GM19238 (cell line): Measurements from ENCODE around the gene CNTNAP2.
A peak's percentile ranks its signal among the peaks of the same experiment; 100 is the strongest.

Experiments
- DNase-seq: peaks from one replicate; pipeline ENCODE4 v3.0.0; 2011; ENCODE audit warnings: low spot score; ENCODE audit not compliant: insufficient read length

CNTNAP2 gene

DNA sequence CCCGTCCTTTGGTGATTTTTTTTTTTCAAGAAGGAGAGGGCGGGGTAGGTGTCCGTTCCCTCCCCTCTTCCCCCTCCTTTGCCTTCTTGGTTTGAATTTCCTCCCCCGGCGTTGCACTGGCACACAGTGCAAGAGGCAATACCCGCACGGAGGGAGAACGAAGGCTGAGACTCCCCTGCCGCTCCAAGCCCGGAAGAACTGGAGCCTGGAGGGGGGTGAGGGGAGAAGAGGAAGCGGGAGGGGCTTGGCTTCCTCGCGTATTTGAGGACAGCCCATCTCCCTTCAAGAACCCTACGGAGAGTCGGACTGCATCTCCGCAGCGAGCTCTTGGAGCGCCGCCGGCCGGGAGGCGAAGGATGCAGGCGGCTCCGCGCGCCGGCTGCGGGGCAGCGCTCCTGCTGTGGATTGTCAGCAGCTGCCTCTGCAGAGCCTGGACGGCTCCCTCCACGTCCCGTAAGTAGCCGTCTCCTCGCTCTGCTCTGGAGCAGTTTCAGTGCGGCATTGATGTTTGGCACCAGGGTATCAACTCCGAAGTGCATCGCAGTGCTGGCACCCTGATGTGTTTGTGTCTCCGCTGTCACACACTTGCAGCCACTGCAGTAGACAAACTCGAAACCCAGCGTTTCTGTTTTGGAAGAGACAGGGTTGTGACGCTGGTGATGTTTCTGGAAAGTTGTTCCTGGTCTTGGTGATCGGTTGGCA lies at the start of gene CNTNAP2:
Gene CNTNAP2 (plus strand): TSS at position 281 of the 702 bp plus-strand sequence. CDS start 76 bp downstream, at position 357.
- DNase-seq = no peak

DNA sequence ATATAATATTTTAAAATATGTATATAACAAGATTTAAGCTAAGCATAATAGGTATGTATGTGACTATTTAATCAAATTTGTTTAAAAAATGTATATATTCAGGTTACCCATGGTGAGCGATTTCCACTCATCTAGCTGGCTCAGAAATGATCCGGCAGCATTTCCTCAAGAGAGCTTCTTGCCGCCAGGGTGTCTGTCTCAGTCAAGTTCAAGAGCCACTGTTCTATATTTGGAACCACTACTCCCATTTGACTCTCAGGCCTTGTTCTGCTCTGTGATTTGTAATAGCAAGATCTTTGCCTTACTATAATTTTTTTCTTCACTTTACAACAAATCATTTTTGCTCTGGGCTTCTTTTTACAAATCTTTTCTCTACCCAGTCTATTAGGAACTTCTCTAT lies 48.7 kb upstream of the CNTNAP2 start:
- no peak for DNase-seq

DNA sequence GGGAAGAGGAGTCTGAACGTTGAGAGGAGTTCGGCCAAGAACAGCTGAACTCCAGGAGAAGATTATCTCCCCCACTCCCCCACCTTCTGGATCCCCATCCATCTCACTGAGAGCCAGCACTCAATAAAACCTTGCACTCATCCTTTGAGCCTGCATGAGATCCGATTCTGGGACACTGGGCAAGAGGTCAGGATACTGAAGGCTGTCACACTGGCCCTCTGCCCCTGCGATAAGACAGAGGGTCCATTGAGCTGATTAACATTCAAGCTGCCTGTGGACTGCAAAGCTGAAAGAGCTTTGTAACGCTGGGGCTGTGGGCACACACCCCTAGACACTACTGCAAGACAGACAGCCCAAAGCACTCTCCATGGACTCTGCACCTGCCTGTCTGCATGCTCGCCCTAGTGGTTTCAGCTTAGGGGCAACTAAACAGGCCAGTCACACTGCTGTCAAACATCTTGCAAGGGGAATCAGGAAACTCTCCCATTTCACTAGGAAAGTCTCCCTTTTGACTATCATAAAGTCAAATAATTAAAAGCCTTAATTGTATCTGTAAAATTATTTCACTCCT lies 42.3 kb upstream of the CNTNAP2 start:
- no peak for DNase-seq

DNA sequence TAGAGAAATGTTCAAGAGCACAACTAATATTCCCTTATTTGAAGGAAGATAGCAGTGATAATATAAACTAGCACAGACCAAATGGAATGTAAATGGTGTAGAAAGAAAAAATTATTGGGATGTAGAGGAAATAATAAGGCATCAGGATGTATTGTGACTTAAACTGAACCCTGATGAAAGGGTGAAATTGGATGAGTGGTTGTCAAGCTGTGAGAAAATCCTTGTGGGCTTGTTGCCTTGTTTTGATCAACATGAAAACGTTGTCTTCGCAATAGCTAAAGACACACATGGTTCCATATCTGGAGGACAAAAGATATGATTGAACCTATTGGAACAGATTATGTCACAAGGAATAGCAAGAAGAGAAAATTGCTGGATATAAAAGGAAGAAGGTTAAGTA lies 40.3 kb upstream of the CNTNAP2 start:
- no peak for DNase-seq

DNA sequence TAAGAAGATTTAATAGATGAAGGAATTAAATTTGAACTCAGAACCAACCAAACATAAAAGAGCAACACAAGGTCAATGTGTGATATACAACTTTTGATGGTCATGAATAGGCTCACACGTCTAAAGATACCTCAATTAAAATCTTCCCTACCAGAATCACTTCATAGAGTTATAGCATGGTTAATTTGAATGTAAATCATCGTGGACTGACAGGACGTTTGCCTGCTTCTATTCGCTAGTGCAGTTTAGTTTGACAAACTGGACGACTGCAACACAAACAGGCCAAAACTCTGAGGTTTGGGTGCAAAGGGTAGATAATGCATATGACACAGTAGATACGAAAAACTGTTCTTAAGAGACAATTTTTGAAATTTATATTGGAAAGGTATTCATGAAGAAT lies 32.5 kb upstream of the CNTNAP2 start:
- no peak for DNase-seq

DNA sequence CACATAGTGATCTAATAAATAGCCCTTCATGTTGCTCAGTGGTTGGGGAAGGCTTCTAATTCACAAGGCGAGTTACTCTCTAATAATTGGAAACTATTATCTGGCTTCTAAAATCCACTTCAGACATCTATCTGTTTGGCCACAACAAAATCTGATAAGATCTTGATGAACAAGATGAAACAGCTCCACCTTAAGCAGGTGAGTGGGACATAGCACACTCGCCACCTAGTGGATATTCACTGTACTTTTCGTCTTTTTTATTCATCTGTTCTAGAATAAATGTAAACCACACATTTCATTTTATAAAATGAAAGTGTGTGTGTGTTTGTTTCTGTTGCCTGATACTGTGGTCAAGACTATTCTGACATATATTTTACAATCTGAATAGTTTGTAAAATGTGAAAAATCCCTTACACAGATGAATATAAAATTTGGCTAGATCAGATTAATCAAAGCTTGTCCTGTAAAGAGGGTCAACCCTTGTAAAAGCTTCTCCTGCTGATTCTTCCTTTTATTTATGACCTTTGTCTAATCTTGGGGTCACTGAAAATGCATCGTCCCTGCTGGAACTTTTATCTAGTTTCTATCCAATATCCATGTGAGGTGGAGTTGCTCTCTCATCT lies 26.5 kb upstream of the CNTNAP2 start:
- peak; percentile 5 for DNase-seq

DNA sequence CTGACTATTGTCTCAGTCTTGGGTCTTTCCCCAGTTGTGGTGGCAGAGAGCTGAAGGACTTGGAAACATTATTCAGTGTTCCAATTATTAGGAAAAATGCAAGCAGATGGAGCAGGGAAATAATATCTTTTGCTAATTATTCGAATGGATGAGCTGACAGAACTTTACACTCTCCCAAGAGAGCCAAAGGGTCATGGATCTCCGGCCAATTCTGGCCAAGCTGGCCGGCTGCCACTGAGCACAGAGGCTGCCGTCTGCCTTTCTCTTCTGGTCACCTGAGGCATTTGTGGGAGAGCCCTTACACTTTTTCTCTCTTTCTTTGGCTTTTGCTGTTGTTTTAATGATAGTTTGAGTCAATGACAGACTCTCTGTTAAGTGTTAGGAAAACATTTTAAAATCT lies 22.2 kb upstream of the CNTNAP2 start:
- no peak for DNase-seq

DNA sequence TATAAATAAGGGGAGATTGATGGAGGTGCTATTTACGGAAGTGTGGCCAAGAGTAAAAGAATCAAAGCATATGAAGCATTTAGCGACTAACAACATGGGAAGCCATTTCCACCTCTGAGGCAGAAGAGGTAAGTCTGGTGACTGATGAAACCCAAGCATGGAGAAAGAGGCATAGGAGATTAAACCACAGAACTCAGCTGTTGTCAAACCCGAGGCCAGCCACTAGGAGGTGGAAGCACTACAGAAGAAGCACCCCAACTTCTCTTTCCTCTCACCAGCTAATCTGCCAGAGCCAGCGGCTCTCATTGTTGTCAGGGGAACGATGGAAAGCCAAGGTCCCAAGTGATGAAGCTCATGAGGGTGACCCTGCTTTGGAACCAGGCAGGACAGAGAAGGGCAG lies 19.6 kb upstream of the CNTNAP2 start:
- no peak for DNase-seq

DNA sequence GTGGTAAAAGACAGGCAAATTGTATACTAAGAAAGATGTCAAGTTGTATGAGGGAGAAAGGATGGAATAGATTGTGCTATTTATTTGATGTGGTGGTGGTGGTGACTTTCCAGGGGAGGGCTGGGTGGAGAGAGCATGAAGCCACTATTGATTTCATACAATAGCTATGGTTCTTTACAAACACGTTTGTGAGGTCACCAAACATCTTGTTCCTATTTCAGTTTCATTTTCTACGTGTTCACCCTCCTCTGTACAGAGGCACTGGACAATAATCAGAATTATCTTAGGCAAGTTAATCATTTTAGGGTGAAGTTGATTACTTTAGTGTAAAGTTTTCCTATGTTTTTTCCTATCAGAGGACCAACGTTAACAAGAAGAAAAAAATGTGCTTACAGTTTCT lies 10.3 kb upstream of the CNTNAP2 start:
- no peak for DNase-seq

DNA sequence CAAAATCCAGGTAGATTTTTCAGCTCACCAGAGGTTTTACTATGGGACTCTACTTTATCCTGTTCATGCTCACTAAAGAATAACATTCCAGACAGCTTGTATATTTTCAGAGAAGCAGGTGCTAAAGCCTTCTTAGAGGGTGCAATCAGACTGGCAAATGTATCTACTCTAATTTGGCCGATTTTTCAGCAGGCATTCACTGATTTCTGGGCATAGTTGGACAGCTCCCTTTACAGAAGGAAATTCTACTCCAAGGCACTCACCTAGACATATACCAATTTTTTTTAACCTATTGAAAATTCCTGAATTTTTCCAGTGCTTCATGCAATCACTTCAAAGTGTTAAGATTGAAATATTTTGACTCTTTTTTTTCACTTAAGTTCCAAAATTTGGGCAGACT lies 3.8 kb upstream of the CNTNAP2 start:
- DNase-seq = no peak

DNA sequence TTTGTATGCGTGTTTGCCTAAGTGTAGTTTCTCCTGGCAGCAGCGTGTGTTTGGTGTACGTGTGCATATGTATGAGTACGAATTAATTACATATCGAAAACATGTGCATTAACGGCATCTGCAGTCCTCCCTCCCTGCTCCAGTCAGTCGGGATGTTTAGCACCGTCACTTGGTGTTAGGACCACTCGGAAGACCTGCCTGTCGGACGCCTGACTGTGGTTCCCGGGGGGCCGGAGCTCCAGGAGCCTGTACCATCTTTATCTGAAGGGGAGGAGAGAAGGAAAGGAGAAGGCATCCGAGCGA lies 1.1 kb upstream of the CNTNAP2 start:
- DNase-seq = no peak

DNA sequence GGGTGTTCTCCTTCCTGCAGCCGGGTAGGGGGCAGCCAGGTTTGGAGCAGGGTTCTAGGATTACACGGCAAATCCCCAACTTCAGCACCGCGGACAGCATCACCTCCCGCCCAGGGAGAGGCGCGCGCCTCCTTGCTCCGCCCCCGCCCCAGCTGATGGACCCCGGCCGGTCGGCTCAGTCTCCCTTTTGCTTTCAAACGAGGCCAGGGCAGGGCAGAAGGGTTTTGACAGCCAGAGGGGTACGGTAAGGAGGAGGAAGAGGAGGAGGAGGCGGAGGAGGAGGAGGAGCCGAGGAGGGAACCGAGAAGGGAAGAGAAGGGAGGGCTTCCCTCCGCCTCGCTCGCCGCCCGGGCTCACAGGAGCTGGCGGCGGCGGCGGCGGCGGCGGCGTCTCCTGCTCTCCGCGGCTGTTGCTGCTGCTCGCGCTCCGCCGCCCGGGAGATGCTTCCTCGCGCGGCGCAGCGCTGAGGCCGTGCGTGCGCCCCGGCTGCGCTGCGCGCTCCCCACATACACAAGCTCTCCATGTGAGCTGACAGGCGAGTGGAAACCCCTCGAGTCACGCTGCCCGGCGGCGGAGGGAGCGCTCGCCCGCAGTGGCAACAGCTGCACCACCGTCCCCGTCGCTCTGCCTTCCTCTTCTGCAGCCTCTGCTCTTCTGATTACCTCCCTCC lies 615 bp upstream of the CNTNAP2 start:
- no peak for DNase-seq

DNA sequence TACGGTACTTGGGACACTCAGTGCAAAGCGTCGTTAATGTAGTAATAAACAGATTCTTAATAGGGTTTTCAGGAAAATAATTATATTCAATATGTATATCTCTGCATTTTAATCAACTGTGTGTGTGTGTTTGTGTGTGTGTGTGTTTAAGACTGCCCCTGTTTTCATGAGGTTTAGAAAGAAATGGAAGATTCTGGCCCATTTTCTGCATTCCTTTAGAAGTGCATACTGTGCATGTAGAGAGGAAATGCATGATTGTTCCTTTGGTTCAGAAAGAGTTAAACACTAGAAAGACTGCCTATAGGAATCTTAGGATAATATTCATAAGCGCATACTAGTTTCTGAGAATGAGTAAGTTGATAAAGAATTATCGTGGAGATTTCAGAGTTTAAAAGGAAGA lies 975 bp downstream of the CNTNAP2 start:
- no peak for DNase-seq

DNA sequence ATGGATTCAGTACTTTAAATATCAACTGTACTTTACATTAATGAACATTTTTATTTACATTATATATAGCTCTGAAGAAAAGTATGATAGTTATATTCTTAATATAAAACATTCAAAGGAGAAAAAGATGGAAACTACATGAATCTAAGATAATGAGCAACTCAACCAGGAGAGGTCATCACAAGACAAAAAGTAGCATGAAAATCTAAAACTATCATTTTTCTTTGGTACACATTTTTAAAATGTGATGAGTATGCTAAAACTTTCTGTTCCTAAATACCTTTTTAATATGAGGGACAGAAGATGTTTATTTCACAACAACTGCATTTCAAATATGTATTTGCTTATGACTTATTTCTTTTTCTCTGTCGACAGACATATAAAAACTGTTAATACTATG lies 2.4 kb downstream of the CNTNAP2 start:
- DNase-seq = no peak

DNA sequence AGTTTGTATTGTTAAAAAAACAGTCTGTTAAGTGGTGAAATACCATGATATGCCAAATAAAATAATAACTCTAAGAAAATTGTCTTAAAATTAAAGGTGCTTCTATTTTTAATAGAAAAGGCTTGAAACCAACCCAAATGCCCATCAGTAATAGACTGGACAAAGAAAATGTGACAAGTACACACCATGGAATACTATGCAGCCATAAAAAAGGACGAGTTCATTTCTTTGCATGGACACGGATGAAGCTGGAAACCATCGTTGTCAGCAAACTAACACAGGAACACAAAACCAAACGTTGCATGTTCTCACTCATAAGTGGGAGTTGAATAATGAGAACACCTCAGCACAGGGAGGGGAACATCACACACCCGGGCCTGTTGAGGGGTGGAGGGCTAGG lies 7.1 kb downstream of the CNTNAP2 start:
- DNase-seq = no peak

DNA sequence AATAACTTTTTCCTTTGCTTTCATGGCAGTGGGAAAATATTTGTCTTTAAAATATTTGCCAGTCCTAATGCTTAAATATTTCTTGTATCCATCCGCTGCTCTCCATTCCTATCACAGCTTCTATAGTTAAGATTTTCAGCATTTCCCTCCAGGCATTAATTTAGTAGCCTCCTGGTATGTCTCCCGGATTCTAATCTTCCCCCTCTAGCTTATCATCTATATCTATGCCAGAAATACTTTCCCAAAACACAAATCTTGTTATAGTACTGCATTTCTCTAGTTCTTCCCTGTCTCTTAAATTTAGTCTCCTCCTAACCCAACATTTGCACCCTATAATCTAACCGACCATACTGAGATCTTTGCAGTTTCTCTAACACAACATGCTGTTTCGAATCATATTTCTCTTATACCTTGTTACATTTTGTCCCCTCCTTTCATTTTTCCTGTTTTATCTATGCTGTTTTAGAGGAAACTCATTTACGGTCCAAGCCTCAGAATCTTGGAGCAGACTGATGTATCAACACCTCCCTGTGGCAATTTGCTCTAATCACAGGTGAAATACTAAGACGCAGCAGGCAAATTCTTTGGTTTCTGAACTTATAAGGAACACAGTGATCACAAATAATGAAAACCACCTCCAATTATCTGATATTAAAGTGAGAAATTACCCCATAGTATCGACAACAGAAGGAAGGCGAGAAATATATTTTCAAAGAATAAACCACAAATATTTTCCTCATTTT lies 10.3 kb downstream of the CNTNAP2 start:
- no peak for DNase-seq

DNA sequence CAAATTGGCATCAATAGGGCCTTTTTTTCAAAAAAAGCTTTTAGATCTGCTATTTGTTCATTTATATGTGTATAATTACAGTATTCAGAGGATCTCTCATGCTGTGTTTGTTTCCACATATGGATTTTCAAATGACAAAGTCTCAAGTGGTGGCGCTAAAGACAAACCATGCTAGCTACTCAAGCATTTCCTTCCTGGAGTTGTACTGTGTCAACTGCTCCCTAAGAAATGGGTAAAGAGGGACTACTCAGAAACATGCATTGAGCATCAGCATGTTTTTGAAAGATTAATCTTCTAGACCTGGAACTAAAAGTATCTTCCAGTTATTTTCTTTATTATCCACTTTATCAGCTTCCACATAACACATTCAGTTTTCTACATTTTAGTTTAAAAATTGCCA lies 12.7 kb downstream of the CNTNAP2 start:
- DNase-seq = no peak

DNA sequence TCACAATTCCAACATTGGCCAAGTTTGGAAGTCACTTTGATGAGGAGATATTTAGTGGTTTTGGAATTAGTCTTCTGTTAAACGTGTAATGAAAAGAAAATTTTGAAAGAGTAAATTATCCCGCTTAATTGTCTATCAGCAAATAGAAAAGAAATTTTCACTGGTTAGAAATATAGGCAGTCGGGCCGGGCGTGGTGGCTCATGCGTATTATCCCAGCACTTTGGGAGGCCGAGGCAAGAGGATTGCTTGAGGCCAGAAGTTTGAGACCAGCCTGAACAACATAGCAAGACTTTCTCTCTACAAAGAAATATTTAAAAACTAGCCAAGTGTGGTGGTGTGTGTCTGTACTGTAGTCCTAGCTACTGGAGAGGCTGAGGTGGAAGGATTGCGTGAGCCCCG lies 13.4 kb downstream of the CNTNAP2 start:
- no peak for DNase-seq

DNA sequence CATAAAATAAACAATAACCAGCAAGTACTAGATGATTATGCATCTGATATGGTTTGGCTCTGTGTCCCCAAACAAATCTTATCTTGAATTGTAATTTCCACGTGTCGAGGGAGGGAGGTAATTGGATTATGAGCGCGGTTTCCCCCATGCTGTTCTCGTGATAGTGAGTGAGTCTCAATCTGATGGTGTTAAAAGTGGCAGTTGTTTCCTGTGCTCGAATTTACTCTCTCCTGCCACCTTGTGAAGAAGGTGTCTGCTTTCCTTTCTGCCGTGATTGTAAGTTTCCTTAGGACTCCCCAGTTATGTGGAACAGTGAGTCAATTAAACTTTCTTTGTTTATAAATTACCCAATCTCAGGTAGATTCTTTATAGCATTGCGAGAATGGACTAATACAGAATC lies 15.1 kb downstream of the CNTNAP2 start:
- no peak for DNase-seq

DNA sequence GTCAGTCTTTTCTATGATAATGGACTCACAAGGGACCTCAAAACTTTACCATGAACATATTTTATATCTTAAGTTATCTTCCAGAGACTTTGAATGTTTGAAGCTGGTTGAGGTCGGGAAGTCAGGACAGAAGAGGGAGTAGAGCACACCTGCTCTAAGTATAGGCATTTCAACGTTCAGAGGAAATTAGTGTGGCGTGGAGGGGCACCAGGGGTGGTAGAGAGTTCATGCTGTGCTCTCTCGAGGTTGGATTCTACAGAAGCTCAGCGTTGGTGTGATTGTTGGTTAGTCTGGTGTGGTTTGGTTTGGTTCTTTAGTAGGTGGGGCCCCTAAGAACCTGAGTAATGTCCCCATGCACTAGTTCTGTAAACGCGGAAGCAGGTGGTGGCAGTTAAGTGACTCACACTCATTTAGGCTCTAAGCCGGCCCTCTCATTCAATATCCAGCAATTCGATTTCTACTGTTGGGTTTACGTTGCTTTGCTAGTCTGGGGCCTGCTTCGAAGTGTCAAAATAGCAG lies 19.8 kb downstream of the CNTNAP2 start:
- DNase-seq = no peak

DNA sequence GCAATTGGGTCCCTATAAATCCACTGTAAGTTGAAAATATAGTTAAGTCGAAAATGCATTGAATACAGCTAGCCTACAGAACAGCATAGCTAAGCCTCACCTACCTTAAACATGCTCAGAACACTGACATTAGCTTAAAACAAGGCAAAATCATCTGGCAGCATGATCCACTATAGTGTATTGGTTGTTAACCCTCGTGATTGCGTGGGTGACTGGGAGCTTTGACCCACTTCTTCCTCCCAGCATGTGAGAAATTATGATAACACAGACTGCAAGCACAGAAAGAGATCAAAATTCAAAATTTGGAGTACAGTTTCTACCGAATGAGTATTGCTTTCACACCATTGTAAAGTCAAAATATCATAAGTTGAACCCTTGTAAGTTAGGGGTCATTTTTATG lies 22.3 kb downstream of the CNTNAP2 start:
- DNase-seq = no peak
